MCF 10A (cell line): Measurements from ENCODE around the gene ERBB2. TPM values are rescaled to one million over a fixed set of nuclear protein-coding genes. Genes with fewer than 3 reads are reported as not detected.

Experiments used
- BruUV-seq: library from RNA; stranded (reverse); fragments of 400-500 nt; replicated peaks from 2 replicates; lab custom pipeline; 2021; lab: Mats Ljungman, UMichigan
- CTCF ChIA-PET: fragments of 300-600 bp; sonication (Branson Sonifier 250); formaldehyde crosslinking; extraction: SDS; loops from one replicate; lab custom pipeline; 2021; ENCODE audit warnings: antibody characterized with exemption, inconsistent platforms; lab: Yijun Ruan, JAX
- POLR2A ChIA-PET: fragments of 300-600, 350-650 bp; sonication (Branson Sonifier 250); formaldehyde crosslinking; extraction: SDS; loops from one replicate; lab custom pipeline; 2020; ENCODE audit warnings: antibody characterized with exemption, inconsistent platforms; lab: Yijun Ruan, JAX
- DNase-seq: peaks from one replicate; pipeline ENCODE4 v3.0.0-alpha.2; 2018; ENCODE audit not compliant: unreplicated experiment
- H3K27ac Mint-ChIP-seq: one replicate; pipeline ENCODE4 v1.8.0; 2022; ENCODE audit warnings: mild to moderate bottlenecking, low read depth, mixed read lengths; ENCODE audit not compliant: unreplicated experiment
- H3K27me3 Mint-ChIP-seq: one replicate; pipeline ENCODE4 v1.8.0; 2022; ENCODE audit warnings: mixed read lengths; ENCODE audit not compliant: insufficient read depth, unreplicated experiment
- H3K36me3 Mint-ChIP-seq: one replicate; pipeline ENCODE4 v1.8.0; 2022; ENCODE audit warnings: mild to moderate bottlenecking, moderate library complexity, mixed read lengths; ENCODE audit not compliant: insufficient read depth, unreplicated experiment
- H3K4me1 Mint-ChIP-seq: one replicate; pipeline ENCODE4 v1.8.0; 2022; ENCODE audit warnings: mixed read lengths; ENCODE audit not compliant: insufficient read depth, unreplicated experiment
- H3K4me3 Mint-ChIP-seq: one replicate; pipeline ENCODE4 v1.8.0; 2022; ENCODE audit warnings: mild to moderate bottlenecking, moderate library complexity, mixed read lengths; ENCODE audit not compliant: unreplicated experiment
- H3K9me3 Mint-ChIP-seq: one replicate; pipeline ENCODE4 v1.8.0; 2022; ENCODE audit warnings: mixed read lengths; ENCODE audit not compliant: unreplicated experiment
- CTCF ChIP-seq: fragments of 200-600 bp; IDR thresholded peaks from one replicate; pipeline ENCODE4 v1.8.0; 2022; ENCODE audit warnings: antibody characterized with exemption, mild to moderate bottlenecking; ENCODE audit not compliant: unreplicated experiment
- intact Hi-C: fragments of 100-400 bp; cut with micrococcal nuclease; formaldehyde crosslinking; loops from 2 replicates; pipeline ENCODE4 v1.14.1; 2022
- total RNA-seq: library from RNA; stranded (reverse); gene quantifications from 2 replicates; pipeline ENCODE4 v1.2.3, GENCODE V29; 2022

The ERBB2 gene
- total RNA-seq, 1 experiment from 2014 or later = 33.7 TPM

DNA sequence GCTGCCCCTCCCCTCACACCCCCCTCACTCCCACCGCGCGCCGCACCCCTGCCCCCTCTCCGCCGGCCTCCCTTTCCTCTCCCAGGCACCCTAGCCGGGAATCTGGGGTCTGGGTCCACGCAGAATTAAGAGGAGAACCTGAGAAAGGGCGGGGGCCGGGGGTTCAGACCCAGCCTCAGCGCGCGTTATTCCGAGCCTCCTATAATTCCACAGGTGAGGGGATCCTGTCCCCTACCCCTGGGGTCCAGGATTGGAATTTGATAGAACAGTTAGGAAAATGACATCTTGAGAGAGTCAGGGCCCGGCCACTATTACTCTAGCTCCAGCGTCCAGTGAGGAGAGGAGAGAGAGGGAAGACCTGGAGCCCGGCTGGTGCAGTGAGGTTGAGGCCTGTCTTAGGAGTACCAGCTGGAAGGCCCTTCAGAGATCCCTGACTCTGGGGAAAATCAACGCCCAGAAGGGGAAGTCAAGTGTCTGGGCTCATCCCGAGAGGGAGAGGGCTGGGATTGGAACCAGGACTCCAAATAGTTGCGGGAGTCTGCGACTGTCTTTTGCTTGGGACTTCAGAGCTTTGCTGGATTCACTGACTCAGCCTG, 55.2 kb downstream of the ERBB2 start:
- Mint-ChIP-seq H3K27me3 (peaks cover 52% of the 10 kb centered on the region), H3K27ac (peak overlapping the region; percentile 16), H3K4me3 (peak overlapping the region; percentile 70), H3K36me3 (no peaks in the 10 kb centered on the region), H3K4me1 (no peaks in the 10 kb centered on the region), H3K9me3 (no peaks in the 10 kb centered on the region)
- no peak for TF ChIP-seq CTCF
- POLR2A ChIA-PET = interaction anchor here (0.7 to 5.5 kb wide), 7 partner anchors 15 to 228 kb away, joined by 3 to 36 read pairs (median 6); partner anchors contain the start of genes GRB7 and PGAP3
- no peak for DNase-seq
- BruUV-seq = no TSS peak
- intact Hi-C loops = loop anchor here (1.0 to 5.0 kb wide), 3 partner anchors 118 to 225 kb away; partner anchors contain the start of genes PSMD3 and STARD3
- CTCF ChIA-PET = interaction anchor here (0.6 to 5.1 kb wide), 7 partner anchors 9 to 133 kb away, joined by 3 to 50 read pairs (median 4); no protein-coding TSS in a partner anchor

DNA sequence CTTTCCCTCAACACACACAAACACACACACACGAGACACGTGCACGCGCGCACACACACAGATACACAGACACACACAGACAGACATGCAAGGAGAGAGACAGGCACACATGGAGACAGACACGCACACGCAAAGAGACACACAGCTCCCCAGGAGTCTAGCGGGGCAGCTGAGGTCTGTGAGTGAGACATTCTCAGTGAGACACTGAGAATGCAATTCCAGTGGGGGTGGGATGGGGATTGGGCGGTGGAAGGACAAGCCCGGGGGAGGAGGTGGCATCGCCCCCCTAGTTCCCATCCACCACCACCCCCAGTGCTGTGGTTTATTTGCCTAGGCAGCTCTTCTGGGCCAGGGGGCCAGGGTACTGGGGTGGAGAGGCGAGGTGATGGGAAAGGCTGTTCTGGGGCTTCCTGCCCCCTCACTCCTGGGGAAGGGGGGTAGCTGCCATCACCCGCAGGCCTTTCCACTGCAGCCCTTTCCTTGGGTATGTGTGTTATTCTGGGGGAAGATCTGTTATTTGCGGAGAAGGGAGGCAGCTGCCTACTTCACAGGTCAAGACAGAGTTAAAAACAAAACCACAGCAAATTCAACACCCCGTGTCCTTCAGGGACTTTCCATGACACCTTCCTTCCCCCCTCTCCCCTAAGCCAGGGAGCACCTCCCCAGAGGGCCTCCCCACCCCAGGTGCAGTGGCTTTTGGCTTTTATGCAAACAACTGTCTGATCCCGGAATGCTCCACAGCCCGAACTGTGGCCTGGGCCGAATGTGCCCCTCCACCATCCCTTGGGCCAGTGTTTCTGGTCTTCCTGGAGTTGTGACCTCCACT, 55.9 kb downstream of the ERBB2 start:
- Mint-ChIP-seq H3K9me3 (no peaks in the 10 kb centered on the region), H3K27me3 (peaks cover 55% of the 10 kb centered on the region), H3K36me3 (no peaks in the 10 kb centered on the region), H3K4me1 (no peaks in the 10 kb centered on the region), H3K27ac (peak overlapping the region; percentile 16), H3K4me3 (peak overlapping the region; percentile 30)
- no peak for TF ChIP-seq CTCF
- DNase-seq = no peak
- CTCF ChIA-PET = interaction anchor here (0.6 to 5.1 kb wide), 7 partner anchors 8 to 271 kb away, joined by 3 to 50 read pairs (median 4); no protein-coding TSS in a partner anchor
- intact Hi-C loops = no loop called here
- BruUV-seq = no TSS peak
- POLR2A ChIA-PET = interaction anchor here (1.0 to 5.5 kb wide), 4 partner anchors 14 to 130 kb away, joined by 3 to 36 read pairs (median 7); partner anchors contain the start of genes GRB7 and PGAP3

- ChIA-PET CTCF (interaction anchor here (0.6 to 5.1 kb wide), 3 partner anchors 134 to 272 kb away, joined by 3 to 50 read pairs (median 5); no protein-coding TSS in a partner anchor), POLR2A (interaction anchor here (2.1 to 5.5 kb wide), 2 partner anchors 13 to 18 kb away, joined by 8 to 36 read pairs; partner anchors contain the start of gene GRB7)
- Mint-ChIP-seq H3K27me3 (peaks cover 55% of the 10 kb centered on the region), H3K9me3 (no peaks in the 10 kb centered on the region), H3K36me3 (no peaks in the 10 kb centered on the region), H3K4me1 (no peaks in the 10 kb centered on the region), H3K4me3 (no peak overlapping the region), H3K27ac (no peak overlapping the region)
- TF ChIP-seq CTCF = no peak
- intact Hi-C loops = no loop called here
- no TSS peak for BruUV-seq
- no peak for DNase-seq
Observed at GRCh38 chr17:39756380-39757079, 56.7 kb downstream of the ERBB2 start.
